ENCODE results near the gene SHROOM2. TPM values are rescaled to one million over a fixed set of nuclear protein-coding genes. Genes with fewer than 3 reads are reported as not detected.
"Not testable (repeated sequence)": the region's sequence is repeated elsewhere in the genome, so short reads cannot be mapped to it uniquely, and the experiment has no call there.

SHROOM2 gene
- total RNA-seq, 1 donor from 2014 or later = 9.6 TPM

- DNase-seq (no peak), ATAC-seq (no peak)
- no peak overlapping the region for H3K27ac ChIP-seq
- TF ChIP-seq CTCF (IDR thresholded peaks at IDR 0.05) = no peak
- H3K36me3 ChIP-seq = no peaks in the 10 kb centered on the region
- no peaks in the 10 kb centered on the region for H3K9me3 ChIP-seq
- no peak overlapping the region for H3K4me3 ChIP-seq
- no peaks in the 10 kb centered on the region for H3K4me1 ChIP-seq
- H3K27me3 ChIP-seq = no peaks in the 10 kb centered on the region
- intact Hi-C loops (cut with DNase I) = no loop called here
Measured at GRCh38 chrX:9797384-9798360, 11.4 kb downstream of the SHROOM2 start.

GRCh38 chrX:9802737-9803136, 16.5 kb downstream of the SHROOM2 start:
- H3K27me3 ChIP-seq = no peaks in the 10 kb centered on the region
- H3K9me3 ChIP-seq = no peaks in the 10 kb centered on the region
- no peak overlapping the region for H3K27ac ChIP-seq
- DNase-seq (no peak), ATAC-seq (no peak)
- no peak overlapping the region for H3K4me3 ChIP-seq
- no peak for TF ChIP-seq CTCF (IDR thresholded peaks at IDR 0.05)
- H3K36me3 ChIP-seq = no peaks in the 10 kb centered on the region
- intact Hi-C loops (cut with DNase I) = no loop called here
- H3K4me1 ChIP-seq = no peaks in the 10 kb centered on the region

- TF ChIP-seq CTCF (IDR thresholded peaks at IDR 0.05) = no peak
- Histone ChIP-seq H3K36me3 (no peaks in the 10 kb centered on the region), H3K4me3 (no peak overlapping the region), H3K27ac (no peak overlapping the region), H3K4me1 (no peaks in the 10 kb centered on the region), H3K27me3 (no peaks in the 10 kb centered on the region), H3K9me3 (no peaks in the 10 kb centered on the region)
- ATAC-seq (no peak), DNase-seq (no peak)
- intact Hi-C loops (cut with DNase I) = no loop called here
Measured at GRCh38 chrX:9804444-9804843, 18.2 kb downstream of the SHROOM2 start.

GRCh38 chrX:9805956-9806355, 19.7 kb downstream of the SHROOM2 start:
- TF ChIP-seq CTCF (IDR thresholded peaks at IDR 0.05) = no peak
- DNase-seq (no peak), ATAC-seq (no peak)
- Histone ChIP-seq H3K27ac (no peak overlapping the region), H3K4me3 (no peak overlapping the region), H3K36me3 (no peaks in the 10 kb centered on the region), H3K9me3 (no peaks in the 10 kb centered on the region), H3K4me1 (no peaks in the 10 kb centered on the region), H3K27me3 (no peaks in the 10 kb centered on the region)
- intact Hi-C loops (cut with DNase I) = no loop called here

GRCh38 chrX:9807355-9808182, 21.3 kb downstream of the SHROOM2 start:
- Histone ChIP-seq H3K9me3 (no peaks in the 10 kb centered on the region), H3K4me1 (no peaks in the 10 kb centered on the region), H3K4me3 (no peak overlapping the region), H3K36me3 (no peaks in the 10 kb centered on the region), H3K27ac (no peak overlapping the region), H3K27me3 (no peaks in the 10 kb centered on the region)
- TF ChIP-seq CTCF (IDR thresholded peaks at IDR 0.05) = no peak
- no peak for DNase-seq
- peak; percentile 37 for ATAC-seq
- intact Hi-C loops (cut with DNase I) = no loop called here

- H3K27ac ChIP-seq; H3K9me3 ChIP-seq; H3K27me3 ChIP-seq; H3K4me1 ChIP-seq; H3K4me3 ChIP-seq; intact Hi-C loops (cut with DNase I); H3K36me3 ChIP-seq; DNase-seq; ATAC-seq: not testable (repeated sequence)
Measured at GRCh38 chrX:9809876-9810275, 23.6 kb downstream of the SHROOM2 start.

- H3K9me3 ChIP-seq; H3K4me1 ChIP-seq; H3K27ac ChIP-seq; H3K27me3 ChIP-seq; ATAC-seq; H3K36me3 ChIP-seq; DNase-seq; intact Hi-C loops (cut with DNase I); H3K4me3 ChIP-seq: not testable (repeated sequence)
Measured at GRCh38 chrX:9811086-9811485, 24.9 kb downstream of the SHROOM2 start.

Data from upper lobe of right lung (tissue), 1 donor.